Head of caudate nucleus (tissue), 42 donors: ENCODE results near the gene CDC37.
A peak's percentile ranks its signal among the peaks of the same experiment; 100 is the strongest.
"Not testable (repeated sequence)": the region's sequence is repeated elsewhere in the genome, so short reads cannot be mapped to it uniquely, and the experiment has no call there.

Experiments used
- DNase-seq, 42 donors: peaks; one replicate each; pipeline versions ENCODE4 v3.0.0 to v3.0.0-alpha.2; 2020 to 2021; ENCODE audit warnings: mixed read lengths in 7 of 42
- intact Hi-C: fragments of 100-400 bp; cut with DNase I; formaldehyde crosslinking; loops from one replicate; pipeline ENCODE4 v1.15.0; 2022

Gene CDC37

DNA sequence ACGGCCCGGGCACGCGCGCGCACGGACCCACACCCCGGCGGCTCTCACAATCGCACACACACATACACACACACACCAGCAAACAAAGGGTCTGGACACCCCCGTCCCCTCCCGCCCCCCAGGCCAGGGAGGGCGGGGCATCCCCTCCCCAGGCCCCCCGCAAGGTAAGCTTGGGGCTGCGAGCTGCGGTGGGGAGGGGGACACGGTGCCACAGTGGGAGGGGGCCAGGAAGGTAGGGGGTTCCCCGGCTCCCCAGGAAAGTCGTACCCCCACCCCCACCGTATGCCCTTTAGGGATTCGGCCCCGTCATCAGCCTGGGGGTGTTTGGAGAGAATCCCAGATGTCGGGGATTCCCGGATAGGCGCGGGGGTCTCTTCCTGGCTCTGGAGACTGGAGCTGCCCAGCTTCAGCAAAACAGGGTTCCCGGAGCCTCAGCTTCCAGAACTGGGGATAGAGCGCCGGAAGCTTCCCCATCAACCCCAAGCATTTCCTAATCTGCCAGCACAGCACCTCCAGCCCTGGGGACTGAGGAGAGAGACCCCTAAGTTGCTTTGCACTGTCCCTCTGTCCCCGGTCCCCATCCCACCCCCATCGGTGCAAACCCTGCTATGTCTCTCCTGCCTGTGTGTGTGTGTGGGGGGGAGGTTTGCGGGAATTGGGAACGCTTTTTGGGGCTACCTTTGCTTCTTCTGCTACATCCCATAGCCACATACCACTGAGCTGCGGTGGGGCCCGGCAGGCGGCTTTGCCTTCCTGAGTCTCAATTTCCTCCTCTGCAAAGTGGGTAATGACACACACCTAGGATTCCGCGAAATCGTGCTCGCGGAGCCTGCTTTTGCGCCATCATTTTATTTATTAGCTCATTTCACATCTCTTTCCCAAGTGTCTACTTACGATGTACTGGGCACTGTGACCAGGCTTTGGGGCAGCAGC, 1.8 kb upstream of the CDC37 start:
- DNase-seq: peak in 6 of 42 donors; percentile 10 to 57 (median 26)
- intact Hi-C loops: loop anchor here (10.0 kb wide), 1 partner anchor 160 kb away; the partner anchor contains the start of genes CDKN2D and KRI1

DNA sequence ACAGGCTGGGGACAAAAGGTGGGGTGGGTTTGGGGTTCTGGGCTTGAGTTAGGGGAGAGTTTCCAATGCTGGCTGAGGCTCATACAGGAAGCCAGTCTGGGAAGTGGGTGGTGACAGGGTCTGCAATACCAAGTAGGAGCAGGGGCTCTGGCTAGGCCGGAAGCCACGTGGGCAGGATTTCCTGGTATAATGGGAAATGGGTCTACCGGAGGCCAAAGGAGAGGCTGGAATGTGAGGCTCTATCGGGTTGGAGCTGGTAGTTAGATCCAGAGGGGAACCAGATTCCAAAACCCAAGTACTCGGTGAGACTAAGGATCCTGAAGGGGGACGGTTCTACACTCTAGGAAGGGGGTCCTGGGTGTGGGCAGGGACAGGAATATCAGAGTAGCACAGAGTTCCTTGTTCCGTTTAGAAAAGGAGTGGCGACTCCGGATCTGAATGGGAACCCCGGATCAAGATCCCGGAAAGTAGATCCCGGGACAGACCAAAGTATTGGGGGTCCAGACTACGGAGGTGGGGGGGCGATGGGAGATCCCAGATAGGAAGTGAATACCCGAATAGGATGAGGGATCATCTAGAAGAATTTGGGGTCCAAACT, 802 bp downstream of the CDC37 start:
- intact Hi-C loops: loop anchor here (10.0 kb wide), 1 partner anchor 162 kb away; the partner anchor contains the start of genes CDKN2D and KRI1

GRCh38 chr19:10399878-10400277, 3.5 kb downstream of the CDC37 start:
- DNase-seq: no peak
- intact Hi-C loops: loop anchor here (10.0 kb wide), 1 partner anchor 165 kb away; the partner anchor contains the start of genes CDKN2D and KRI1

More for the DNA sequence above, 802 bp downstream of the CDC37 start:
- DNase-seq: no peak

GRCh38 chr19:10399340-10399739, 4.0 kb downstream of the CDC37 start:
- intact Hi-C loops, DNase-seq: not testable (repeated sequence)

- no peak for DNase-seq
- intact Hi-C loops: no loop called here
These were observed 4.5 kb downstream of the CDC37 start for GRCh38 chr19:10398819-10399218.

GRCh38 chr19:10395917-10396316, 7.4 kb downstream of the CDC37 start:
- intact Hi-C loops: no loop called here
- no peak for DNase-seq

- no peak for DNase-seq
- intact Hi-C loops: no loop called here
These were observed 7.9 kb downstream of the CDC37 start for GRCh38 chr19:10395436-10395835.

DNA sequence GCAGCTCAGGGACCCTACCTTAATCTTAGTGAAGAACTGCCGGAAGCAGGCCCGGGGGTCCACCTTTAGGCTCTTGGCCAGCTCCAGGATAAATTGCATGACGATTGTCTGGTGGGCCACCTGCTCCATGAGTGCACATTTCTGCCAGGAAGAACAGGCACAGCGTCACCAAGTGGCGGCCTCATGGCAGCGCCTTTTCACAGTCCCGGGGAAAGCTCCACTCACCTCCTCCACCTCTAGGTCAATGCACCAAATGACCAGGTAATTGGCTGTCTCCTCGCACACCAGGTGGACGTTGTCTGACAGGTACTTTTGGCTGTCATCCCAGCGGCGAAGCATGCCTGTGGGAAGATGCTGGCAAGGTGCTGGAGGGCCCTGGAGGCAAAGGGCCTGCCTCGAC, 8.3 kb downstream of the CDC37 start:
- intact Hi-C loops: no loop called here
- no peak for DNase-seq

DNA sequence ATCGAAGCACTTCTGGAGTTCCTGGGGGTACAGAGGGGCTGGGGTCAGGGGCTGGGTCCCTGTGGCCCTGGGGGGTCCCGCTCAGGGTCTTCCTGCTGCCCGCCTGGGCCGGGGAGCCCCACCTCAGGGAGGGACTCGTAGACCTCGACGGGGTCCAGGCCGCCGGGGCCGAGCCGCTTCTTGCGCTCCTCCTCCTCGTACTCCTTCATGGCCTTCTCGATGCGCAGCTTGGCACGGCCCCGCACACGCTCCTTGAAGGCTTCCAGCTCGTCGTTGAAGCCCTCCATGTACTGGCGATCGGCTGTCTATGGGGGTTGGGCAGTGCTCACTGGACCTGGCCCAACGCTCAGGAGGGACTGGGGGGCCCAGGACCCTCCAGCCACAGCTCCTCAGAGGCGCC, 10.2 kb downstream of the CDC37 start:
- intact Hi-C loops: no loop called here
- no peak for DNase-seq

GRCh38 chr19:10392120-10392519, 11.2 kb downstream of the CDC37 start:
- intact Hi-C loops: no loop called here
- no peak for DNase-seq

- peak; percentile 42 to 88 (median 72) for DNase-seq
- intact Hi-C loops: no loop called here
These were observed 12.6 kb downstream of the CDC37 start for GRCh38 chr19:10390652-10391286.

- intact Hi-C loops: loop anchor here (2.0 to 10.0 kb wide), 2 partner anchors 55 to 121 kb away; partner anchors contain the start of genes ICAM3 and RAVER1
- DNase-seq: no peak
These were observed 13.5 kb downstream of the CDC37 start for GRCh38 chr19:10389863-10390262.

DNA sequence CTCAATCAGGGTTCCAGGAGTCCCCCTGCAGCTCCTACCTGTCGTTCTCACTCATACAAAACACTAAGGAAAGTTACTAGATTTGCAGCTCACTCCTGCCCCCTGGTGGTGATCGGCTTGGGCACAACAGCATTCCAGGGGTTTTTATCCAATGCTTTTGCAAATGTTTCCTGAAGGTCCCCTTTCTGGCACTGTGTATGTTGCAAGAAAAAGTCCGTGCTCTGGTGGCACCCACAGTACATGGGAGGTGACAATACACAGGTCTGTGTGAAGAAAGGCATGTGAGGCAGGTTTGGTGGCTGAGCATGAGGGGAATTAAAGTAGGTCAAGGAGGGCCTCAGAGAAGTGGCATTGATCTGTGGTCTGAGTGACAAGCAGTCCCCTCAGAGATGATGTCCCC, 14.4 kb downstream of the CDC37 start:
- intact Hi-C loops: loop anchor here (2.0 to 10.0 kb wide), 2 partner anchors 54 to 120 kb away; partner anchors contain the start of genes ICAM3 and RAVER1
- peak; percentile 69 to 96 (median 91) for DNase-seq

GRCh38 chr19:10384580-10384979, 18.8 kb downstream of the CDC37 start:
- intact Hi-C loops: loop anchor here (10.0 kb wide), 1 partner anchor 50 kb away; the partner anchor contains the start of genes ICAM3 and RAVER1

GRCh38 chr19:10383223-10383499, 20.2 kb downstream of the CDC37 start:
- intact Hi-C loops: loop anchor here (10.0 kb wide), 1 partner anchor 48 kb away; the partner anchor contains the start of genes ICAM3 and RAVER1
- not testable (repeated sequence) for DNase-seq

More at GRCh38 chr19:10384580-10384979, 18.8 kb downstream of the CDC37 start:
- DNase-seq: no peak

- DNase-seq: peak; percentile 94 to 99 (median 98)
- intact Hi-C loops: loop anchor here (10.0 kb wide), 1 partner anchor 46 kb away; the partner anchor contains the start of genes ICAM3 and RAVER1
These were observed 22.8 kb downstream of the CDC37 start, which contains the start of gene TYK2 for GRCh38 chr19:10380313-10381102. Gene TYK2, minus strand, starts transcription at chr19:10380572. Its CDS starts 2,166 bp downstream, at chr19:10378406.

DNA sequence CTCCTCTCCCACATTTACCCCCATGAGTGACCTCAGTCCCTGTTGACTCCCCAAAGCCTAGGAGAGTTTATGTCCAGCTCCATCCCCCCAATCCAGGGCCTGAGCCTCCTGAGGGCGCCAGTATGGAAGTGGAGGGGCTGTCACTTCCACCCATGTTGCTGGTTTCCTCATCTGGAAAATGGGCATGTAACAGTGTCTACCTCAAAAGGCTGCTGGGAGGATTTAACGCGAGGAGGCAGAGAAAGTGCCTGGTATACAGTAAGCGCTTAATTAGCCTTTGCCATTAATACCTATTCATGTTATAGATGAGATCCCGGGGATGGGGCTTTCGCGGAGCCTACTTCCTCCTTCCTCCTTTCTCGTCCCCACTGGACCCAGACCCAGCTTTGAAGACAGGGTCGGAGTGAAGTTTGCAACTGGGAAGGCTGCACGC, 23.4 kb downstream of the CDC37 start:
- DNase-seq: no peak
- intact Hi-C loops: loop anchor here (10.0 kb wide), 1 partner anchor 45 kb away; the partner anchor contains the start of genes ICAM3 and RAVER1

DNA sequence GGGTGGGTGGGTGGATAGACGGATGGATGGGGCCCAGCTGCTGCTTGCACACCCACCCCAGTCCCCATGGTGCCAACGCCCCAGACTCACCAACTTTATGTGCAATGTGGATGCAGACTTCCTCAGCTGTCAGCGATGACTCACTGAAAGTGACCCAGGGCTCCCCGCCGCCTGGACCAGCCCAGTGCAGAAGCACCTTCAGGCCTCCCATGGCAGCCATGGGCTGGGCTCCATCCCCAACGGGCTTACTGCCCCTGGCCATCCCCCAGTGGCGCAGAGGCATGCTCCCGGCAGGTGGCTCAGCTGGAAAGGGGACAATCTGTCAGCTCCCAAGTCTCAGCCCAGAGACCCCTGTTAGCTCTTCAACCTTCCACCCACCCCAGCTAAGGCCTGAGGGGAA, 25.2 kb downstream of the CDC37 start:
- no peak for DNase-seq
- intact Hi-C loops: no loop called here
